ENCODE results near the gene ADD1.

ADD1 gene

DNA sequence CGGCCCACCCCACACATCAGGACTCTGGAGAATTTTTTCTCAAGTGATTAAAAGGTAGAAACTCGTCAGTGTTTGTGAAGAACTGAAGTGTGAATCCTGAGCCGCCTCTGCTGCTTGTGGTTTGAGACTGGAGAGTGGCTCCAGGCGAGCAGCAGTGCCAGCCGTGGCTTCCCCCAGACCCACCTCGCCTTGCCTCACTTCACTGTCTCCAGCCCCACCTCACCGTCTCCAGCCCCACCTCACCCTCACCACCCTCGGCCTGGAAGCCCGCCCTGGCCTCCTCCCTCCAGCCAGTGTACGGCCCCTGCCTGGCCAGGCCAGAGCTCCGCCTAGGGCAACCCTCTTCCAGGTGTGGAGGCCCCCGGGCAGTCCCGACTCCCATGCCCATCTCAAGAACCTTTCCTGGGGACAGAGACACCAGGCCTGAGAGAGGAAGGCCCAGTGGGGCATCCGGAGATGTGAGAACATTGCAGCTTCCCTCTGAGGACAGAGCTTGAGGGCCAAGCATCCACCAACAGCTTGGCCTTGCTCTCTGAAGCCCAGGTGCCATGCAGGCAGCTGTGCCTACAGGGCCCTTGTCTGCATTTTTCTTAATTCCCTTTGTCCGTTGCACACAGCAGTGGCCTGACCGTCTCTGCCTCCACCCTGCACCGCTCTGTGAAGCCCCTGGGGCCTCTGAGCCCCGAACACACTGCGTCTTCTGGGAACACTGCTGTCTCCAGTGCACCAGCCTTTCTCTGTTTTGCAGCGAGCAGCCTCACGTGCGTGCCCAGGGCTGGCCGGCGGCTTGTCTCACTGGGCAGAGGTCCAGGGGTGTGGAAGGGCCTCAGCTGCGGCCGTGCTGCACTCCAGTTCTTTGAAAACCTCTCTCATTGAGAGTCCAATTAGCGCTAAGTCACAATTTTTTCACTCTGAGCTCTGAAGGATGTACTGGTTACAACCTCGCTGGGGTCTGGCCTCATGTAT lies 37.0 kb upstream of the ADD1 start:
- TF ChIP-seq, protein P1, sequence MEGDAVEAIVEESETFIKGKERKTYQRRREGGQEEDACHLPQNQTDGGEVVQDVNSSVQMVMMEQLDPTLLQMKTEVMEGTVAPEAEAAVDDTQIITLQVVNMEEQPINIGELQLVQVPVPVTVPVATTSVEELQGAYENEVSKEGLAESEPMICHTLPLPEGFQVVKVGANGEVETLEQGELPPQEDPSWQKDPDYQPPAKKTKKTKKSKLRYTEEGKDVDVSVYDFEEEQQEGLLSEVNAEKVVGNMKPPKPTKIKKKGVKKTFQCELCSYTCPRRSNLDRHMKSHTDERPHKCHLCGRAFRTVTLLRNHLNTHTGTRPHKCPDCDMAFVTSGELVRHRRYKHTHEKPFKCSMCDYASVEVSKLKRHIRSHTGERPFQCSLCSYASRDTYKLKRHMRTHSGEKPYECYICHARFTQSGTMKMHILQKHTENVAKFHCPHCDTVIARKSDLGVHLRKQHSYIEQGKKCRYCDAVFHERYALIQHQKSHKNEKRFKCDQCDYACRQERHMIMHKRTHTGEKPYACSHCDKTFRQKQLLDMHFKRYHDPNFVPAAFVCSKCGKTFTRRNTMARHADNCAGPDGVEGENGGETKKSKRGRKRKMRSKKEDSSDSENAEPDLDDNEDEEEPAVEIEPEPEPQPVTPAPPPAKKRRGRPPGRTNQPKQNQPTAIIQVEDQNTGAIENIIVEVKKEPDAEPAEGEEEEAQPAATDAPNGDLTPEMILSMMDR (IDR thresholded peaks at IDR 0.05) = no peak
- Histone ChIP-seq H3K4me3 (ENCODE audit: low read depth, low read length) (no peak overlapping the region), H3K9ac (no peak overlapping the region)

DNA sequence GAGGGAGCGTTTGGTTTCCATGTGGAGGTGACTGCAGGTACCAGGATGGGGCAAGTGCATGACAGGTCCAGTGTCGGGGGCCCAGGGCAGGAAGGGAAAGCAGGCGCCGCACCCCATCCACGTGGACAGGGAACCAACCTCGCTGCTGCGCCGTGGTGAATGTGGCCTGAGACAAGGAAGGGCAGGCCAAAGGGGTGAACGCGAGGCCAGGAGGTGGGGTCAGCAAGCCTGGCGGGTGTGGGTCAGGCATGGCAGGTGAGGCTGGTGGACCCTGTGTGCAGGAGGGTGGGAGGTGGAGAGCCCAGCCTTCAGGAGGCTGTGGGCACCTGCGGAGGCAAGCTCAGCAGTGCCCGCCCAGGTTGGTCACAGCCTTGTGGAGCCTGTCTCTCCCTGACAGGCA lies 36.1 kb upstream of the ADD1 start:
- Histone ChIP-seq H3K36me3 (ENCODE audit: control insufficient read depth, insufficient read depth, low read length) (no peaks in the 10 kb centered on the region), H3K4me1 (peaks cover 8% of the 10 kb centered on the region), H3K9ac (no peak overlapping the region), H3K27me3 (ENCODE audit: control insufficient read depth, insufficient read depth, low read length) (no peaks in the 10 kb centered on the region), H2AFZ (no peak overlapping the region), H3K9me3 (ENCODE audit: control insufficient read depth, low read length) (no peaks in the 10 kb centered on the region), H3K27ac (no peak overlapping the region), H3K4me2 (ENCODE audit: low read length) (no peak overlapping the region), H3K79me2 (peaks cover 22% of the 10 kb centered on the region), H3K4me3 (ENCODE audit: low read depth, low read length) (no peak overlapping the region)
- TF ChIP-seq, protein P1 (IDR thresholded peaks at IDR 0.05) = no peak

More for the DNA sequence above, 37.0 kb upstream of the ADD1 start:
- Histone ChIP-seq H3K9me3 (ENCODE audit: control insufficient read depth, low read length) (no peaks in the 10 kb centered on the region), H3K4me1 (peaks cover 6% of the 10 kb centered on the region), H3K79me2 (peaks cover 24% of the 10 kb centered on the region), H3K4me2 (ENCODE audit: low read length) (no peak overlapping the region), H2AFZ (no peak overlapping the region), H3K27ac (no peak overlapping the region), H3K27me3 (ENCODE audit: control insufficient read depth, insufficient read depth, low read length) (no peaks in the 10 kb centered on the region), H3K36me3 (ENCODE audit: control insufficient read depth, insufficient read depth, low read length) (no peaks in the 10 kb centered on the region)

- peaks cover 18% of the 10 kb centered on the region for H3K79me2 ChIP-seq
- H3K4me2 ChIP-seq (ENCODE audit: low read length) = no peak overlapping the region
- no peak overlapping the region for H2AFZ ChIP-seq
- no peak overlapping the region for H3K4me3 ChIP-seq (ENCODE audit: low read depth, low read length)
- no peak overlapping the region for H3K9ac ChIP-seq
- H3K36me3 ChIP-seq (ENCODE audit: control insufficient read depth, insufficient read depth, low read length) = no peaks in the 10 kb centered on the region
- TF ChIP-seq, protein P1 (IDR thresholded peaks at IDR 0.05) = no peak
- H3K27me3 ChIP-seq (ENCODE audit: control insufficient read depth, insufficient read depth, low read length) = no peaks in the 10 kb centered on the region
- H3K27ac ChIP-seq = no peak overlapping the region
- peaks cover 8% of the 10 kb centered on the region for H3K4me1 ChIP-seq
- H3K9me3 ChIP-seq (ENCODE audit: control insufficient read depth, low read length) = no peaks in the 10 kb centered on the region
These were observed 35.6 kb upstream of the ADD1 start for GRCh38 chr4:2808001-2808400.

GRCh38 chr4:2809610-2810180 lies 33.9 kb upstream of the ADD1 start:
- Histone ChIP-seq H2AFZ (no peak overlapping the region), H3K27me3 (ENCODE audit: control insufficient read depth, insufficient read depth, low read length) (no peaks in the 10 kb centered on the region), H3K27ac (no peak overlapping the region), H3K4me3 (ENCODE audit: low read depth, low read length) (no peak overlapping the region), H3K79me2 (peaks cover 7% of the 10 kb centered on the region), H3K9me3 (ENCODE audit: control insufficient read depth, low read length) (no peaks in the 10 kb centered on the region), H3K4me2 (ENCODE audit: low read length) (no peak overlapping the region), H3K36me3 (ENCODE audit: control insufficient read depth, insufficient read depth, low read length) (no peaks in the 10 kb centered on the region), H3K9ac (no peak overlapping the region), H3K4me1 (peaks cover 8% of the 10 kb centered on the region)
- TF ChIP-seq, protein P1 (IDR thresholded peaks at IDR 0.05) = no peak
